Measurements from ENCODE around the gene CCL15.

- TF ChIP-seq POLR2A (IDR thresholded peaks at IDR 0.05) (no peak), CTCF (IDR thresholded peaks at IDR 0.05) (no peak)
These were observed 22.9 kb upstream of the CCL15 start for GRCh38 chr17:36024106-36024869.

Data from body of pancreas (tissue), 4 donors.